ENCODE data around the gene CLCNKA.

DNA sequence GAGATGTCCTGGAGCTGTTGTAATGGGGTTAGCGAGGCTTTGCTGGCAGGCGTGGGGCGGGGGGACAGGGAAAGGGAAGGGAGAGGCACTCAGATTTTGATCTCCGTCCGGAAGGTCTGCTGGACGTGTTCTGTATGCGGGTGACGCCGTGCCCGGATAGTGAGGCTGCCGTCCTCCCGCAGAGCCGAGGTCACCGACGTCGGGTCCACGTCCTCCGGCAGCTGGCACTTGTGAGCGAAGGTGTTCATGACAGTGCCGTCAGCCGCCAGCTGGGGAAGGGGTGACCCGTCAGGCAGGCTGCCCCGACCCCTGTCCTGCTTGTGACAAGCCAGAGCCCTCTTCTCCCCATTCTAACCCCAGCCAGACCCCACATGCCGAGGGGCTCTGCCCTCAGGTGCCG lies 6.3 kb upstream of the CLCNKA start:
- TF ChIP-seq, protein P1, sequence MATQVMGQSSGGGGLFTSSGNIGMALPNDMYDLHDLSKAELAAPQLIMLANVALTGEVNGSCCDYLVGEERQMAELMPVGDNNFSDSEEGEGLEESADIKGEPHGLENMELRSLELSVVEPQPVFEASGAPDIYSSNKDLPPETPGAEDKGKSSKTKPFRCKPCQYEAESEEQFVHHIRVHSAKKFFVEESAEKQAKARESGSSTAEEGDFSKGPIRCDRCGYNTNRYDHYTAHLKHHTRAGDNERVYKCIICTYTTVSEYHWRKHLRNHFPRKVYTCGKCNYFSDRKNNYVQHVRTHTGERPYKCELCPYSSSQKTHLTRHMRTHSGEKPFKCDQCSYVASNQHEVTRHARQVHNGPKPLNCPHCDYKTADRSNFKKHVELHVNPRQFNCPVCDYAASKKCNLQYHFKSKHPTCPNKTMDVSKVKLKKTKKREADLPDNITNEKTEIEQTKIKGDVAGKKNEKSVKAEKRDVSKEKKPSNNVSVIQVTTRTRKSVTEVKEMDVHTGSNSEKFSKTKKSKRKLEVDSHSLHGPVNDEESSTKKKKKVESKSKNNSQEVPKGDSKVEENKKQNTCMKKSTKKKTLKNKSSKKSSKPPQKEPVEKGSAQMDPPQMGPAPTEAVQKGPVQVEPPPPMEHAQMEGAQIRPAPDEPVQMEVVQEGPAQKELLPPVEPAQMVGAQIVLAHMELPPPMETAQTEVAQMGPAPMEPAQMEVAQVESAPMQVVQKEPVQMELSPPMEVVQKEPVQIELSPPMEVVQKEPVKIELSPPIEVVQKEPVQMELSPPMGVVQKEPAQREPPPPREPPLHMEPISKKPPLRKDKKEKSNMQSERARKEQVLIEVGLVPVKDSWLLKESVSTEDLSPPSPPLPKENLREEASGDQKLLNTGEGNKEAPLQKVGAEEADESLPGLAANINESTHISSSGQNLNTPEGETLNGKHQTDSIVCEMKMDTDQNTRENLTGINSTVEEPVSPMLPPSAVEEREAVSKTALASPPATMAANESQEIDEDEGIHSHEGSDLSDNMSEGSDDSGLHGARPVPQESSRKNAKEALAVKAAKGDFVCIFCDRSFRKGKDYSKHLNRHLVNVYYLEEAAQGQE (IDR thresholded peaks at IDR 0.05; ENCODE audit: insufficient read depth in 1 of 2, low read depth in 2 of 2, low read length in 2 of 2): no peak
- TF ChIP-seq POLR2AphosphoS5 (IDR thresholded peaks at IDR 0.05; ENCODE audit: low read depth, low read length): no peak
- no peak for TF ChIP-seq SIN3A (IDR thresholded peaks at IDR 0.05; ENCODE audit: borderline replicate concordance, insufficient read depth, low read length)
- TF ChIP-seq TAF1 (IDR thresholded peaks at IDR 0.05; ENCODE audit: borderline replicate concordance, insufficient read depth, low read length): no peak
- no peak for TF ChIP-seq FOXP2 (optimal IDR thresholded peaks at IDR 0.05; ENCODE audit: borderline replicate concordance, extremely low read depth, extremely low read length, insufficient read depth)
